HEK293 (cell line): ENCODE data around the gene DCLK1.

Experiments
- CTCF ChIA-PET: fragments of 350-600 bp; formaldehyde crosslinking; extraction: SDS; loops from one replicate; lab custom pipeline; 2021; ENCODE audit warnings: antibody characterized with exemption; lab: Yijun Ruan, JAX
- POLR2A ChIA-PET: fragments of 300-600 bp; formaldehyde crosslinking; extraction: SDS; loops from one replicate; lab custom pipeline; 2020; ENCODE audit warnings: antibody characterized with exemption, inconsistent platforms; lab: Yijun Ruan, JAX
- H3K27ac ChIP-seq: fragments of 200-500 bp; sonication (Bioruptor generic); 2 replicates; pipeline ENCODE4 v1.5.1; 2014; ENCODE audit warnings: low read depth, low read length, control low read depth, inconsistent platforms; ENCODE audit errors: extremely low read depth
- H3K36me3 ChIP-seq, 2 experiments: fragments of 200-500 bp in 1 of 2; sonication (Bioruptor generic) in 1 of 2; 1 replicate in 1 of 2; 2 replicates in 1 of 2; pipeline ENCODE4 v1.5.1; 2014 to 2017; ENCODE audit warnings: inconsistent platforms in 2 of 2, low read length in 2 of 2; ENCODE audit not compliant: control insufficient read depth in 2 of 2, insufficient read depth in 1 of 2
- H3K4me1 ChIP-seq: fragments of 200-500 bp; sonication (Bioruptor generic); 2 replicates; pipeline ENCODE4 v1.5.1; 2014; ENCODE audit warnings: mild to moderate bottlenecking, low read length, inconsistent platforms; ENCODE audit not compliant: control insufficient read depth, insufficient read depth
- H3K4me3 ChIP-seq: 2 replicates; pipeline ENCODE4 v1.5.1; 2011; ENCODE audit warnings: low read depth, mild to moderate bottlenecking, control low read depth, low read length, moderate library complexity
- H3K9me3 ChIP-seq: fragments of 200-500 bp; sonication (Bioruptor generic); 2 replicates; pipeline ENCODE4 v1.5.1; 2014; ENCODE audit warnings: low read depth, low read length, inconsistent platforms; ENCODE audit not compliant: control insufficient read depth, insufficient read depth
- BCL11A ChIP-seq: fragments of 450-650 bp; formaldehyde crosslinking; IDR thresholded peaks from 2 replicates; pipeline ENCODE4 v1.5.1; 2016; ENCODE audit warnings: low read depth, missing biosample characterization, missing genetic modification characterization
- GFI1B ChIP-seq: fragments of 450-650 bp; formaldehyde crosslinking; IDR thresholded peaks from 2 replicates; pipeline ENCODE4 v1.5.1; 2016; ENCODE audit warnings: missing biosample characterization, missing genetic modification characterization
- IKZF3 ChIP-seq: fragments of 450-650 bp; IDR thresholded peaks from 2 replicates; pipeline ENCODE4 v1.5.0; 2018; ENCODE audit warnings: missing biosample characterization, mild to moderate bottlenecking, missing genetic modification characterization, moderate library complexity
- ZEB2 ChIP-seq: fragments of 450-650 bp; formaldehyde crosslinking; IDR thresholded peaks from 2 replicates; pipeline ENCODE4 v1.5.1; 2016; ENCODE audit warnings: missing biosample characterization, missing genetic modification characterization
- ZNF114 ChIP-seq: fragments of 450-650 bp; formaldehyde crosslinking; IDR thresholded peaks from 2 replicates; pipeline ENCODE4 v1.5.0; 2017; ENCODE audit warnings: missing biosample characterization, missing genetic modification characterization
- ZNF138 ChIP-seq: fragments of 450-650 bp; formaldehyde crosslinking; IDR thresholded peaks from 2 replicates; pipeline ENCODE4 v1.5.1; 2016; ENCODE audit warnings: missing biosample characterization, missing genetic modification characterization, borderline replicate concordance
- ZNF24 ChIP-seq: fragments of 450-650 bp; formaldehyde crosslinking; IDR thresholded peaks from 2 replicates; pipeline ENCODE4 v1.5.1; 2016; ENCODE audit warnings: missing biosample characterization, missing genetic modification characterization
- ZNF37A ChIP-seq: fragments of 450-650 bp; IDR thresholded peaks from 2 replicates; pipeline ENCODE4 v1.5.1; 2018; ENCODE audit warnings: missing biosample characterization, missing genetic modification characterization
- ZNF423 ChIP-seq: fragments of 450-650 bp; formaldehyde crosslinking; IDR thresholded peaks from 2 replicates; pipeline ENCODE4 v1.5.1; 2016; ENCODE audit warnings: missing biosample characterization, missing genetic modification characterization
- ZNF433 ChIP-seq: fragments of 450-650 bp; formaldehyde crosslinking; IDR thresholded peaks from 2 replicates; pipeline ENCODE4 v1.5.1; 2016; ENCODE audit warnings: missing biosample characterization, missing genetic modification characterization, low read depth
- ZNF473 ChIP-seq: fragments of 450-650 bp; formaldehyde crosslinking; IDR thresholded peaks from 2 replicates; pipeline ENCODE4 v1.5.1; 2017; ENCODE audit warnings: missing biosample characterization, missing genetic modification characterization
- ZNF521 ChIP-seq: fragments of 450-650 bp; formaldehyde crosslinking; IDR thresholded peaks from 2 replicates; pipeline ENCODE4 v1.5.1; 2017; ENCODE audit warnings: missing biosample characterization, mild to moderate bottlenecking, missing genetic modification characterization
- ZNF548 ChIP-seq: fragments of 450-650 bp; formaldehyde crosslinking; IDR thresholded peaks from 2 replicates; pipeline ENCODE4 v1.5.1; 2016; ENCODE audit warnings: missing biosample characterization, missing genetic modification characterization
- ZNF560 ChIP-seq: fragments of 450-650 bp; formaldehyde crosslinking; IDR thresholded peaks from 2 replicates; pipeline ENCODE4 v1.5.1; 2017; ENCODE audit warnings: missing biosample characterization, missing genetic modification characterization, borderline replicate concordance
- ZNF571 ChIP-seq: fragments of 450-650 bp; formaldehyde crosslinking; IDR thresholded peaks from 2 replicates; pipeline ENCODE4 v1.5.0; 2017; ENCODE audit warnings: missing biosample characterization, missing genetic modification characterization
- ZNF626 ChIP-seq: fragments of 450-650 bp; sonication (Bioruptor Pico); formaldehyde crosslinking; IDR thresholded peaks from 2 replicates; pipeline ENCODE4 v1.5.1; 2018; ENCODE audit warnings: missing biosample characterization, missing genetic modification characterization, inconsistent platforms
- ZNF654 ChIP-seq: fragments of 450-650 bp; formaldehyde crosslinking; IDR thresholded peaks from 2 replicates; pipeline ENCODE4 v1.5.1; 2016; ENCODE audit warnings: low read depth, missing biosample characterization, missing genetic modification characterization
- ZNF670 ChIP-seq: fragments of 450-650 bp; formaldehyde crosslinking; IDR thresholded peaks from 2 replicates; pipeline ENCODE4 v1.5.1; 2016; ENCODE audit warnings: missing biosample characterization, missing genetic modification characterization, low read depth
- TF ChIP-seq, protein P1 (sequence below): fragments of 450-650 bp; formaldehyde crosslinking; IDR thresholded peaks from 2 replicates; pipeline ENCODE4 v1.5.1; 2017; ENCODE audit warnings: missing biosample characterization, missing genetic modification characterization
- TF ChIP-seq, protein P2 (sequence below): fragments of 450-650 bp; formaldehyde crosslinking; IDR thresholded peaks from 2 replicates; pipeline ENCODE4 v1.5.1; 2016; ENCODE audit warnings: missing biosample characterization, missing genetic modification characterization
- TF ChIP-seq, protein P3 (sequence below): fragments of 450-650 bp; formaldehyde crosslinking; IDR thresholded peaks from 2 replicates; pipeline ENCODE4 v1.5.1; 2017; ENCODE audit warnings: missing biosample characterization, missing genetic modification characterization
- TF ChIP-seq, protein P4 (sequence below): fragments of 450-650 bp; formaldehyde crosslinking; IDR thresholded peaks from 2 replicates; pipeline ENCODE4 v1.5.1; 2016; ENCODE audit warnings: missing biosample characterization, missing genetic modification characterization
- TF ChIP-seq, protein P5 (sequence below): fragments of 450-650 bp; formaldehyde crosslinking; IDR thresholded peaks from 2 replicates; pipeline ENCODE4 v1.5.1; 2017; ENCODE audit warnings: missing biosample characterization, missing genetic modification characterization
- TF ChIP-seq, protein P6 (sequence below): fragments of 450-650 bp; formaldehyde crosslinking; IDR thresholded peaks from 2 replicates; pipeline ENCODE4 v1.5.1; 2016; ENCODE audit warnings: missing biosample characterization, missing genetic modification characterization

DCLK1 gene

DNA sequence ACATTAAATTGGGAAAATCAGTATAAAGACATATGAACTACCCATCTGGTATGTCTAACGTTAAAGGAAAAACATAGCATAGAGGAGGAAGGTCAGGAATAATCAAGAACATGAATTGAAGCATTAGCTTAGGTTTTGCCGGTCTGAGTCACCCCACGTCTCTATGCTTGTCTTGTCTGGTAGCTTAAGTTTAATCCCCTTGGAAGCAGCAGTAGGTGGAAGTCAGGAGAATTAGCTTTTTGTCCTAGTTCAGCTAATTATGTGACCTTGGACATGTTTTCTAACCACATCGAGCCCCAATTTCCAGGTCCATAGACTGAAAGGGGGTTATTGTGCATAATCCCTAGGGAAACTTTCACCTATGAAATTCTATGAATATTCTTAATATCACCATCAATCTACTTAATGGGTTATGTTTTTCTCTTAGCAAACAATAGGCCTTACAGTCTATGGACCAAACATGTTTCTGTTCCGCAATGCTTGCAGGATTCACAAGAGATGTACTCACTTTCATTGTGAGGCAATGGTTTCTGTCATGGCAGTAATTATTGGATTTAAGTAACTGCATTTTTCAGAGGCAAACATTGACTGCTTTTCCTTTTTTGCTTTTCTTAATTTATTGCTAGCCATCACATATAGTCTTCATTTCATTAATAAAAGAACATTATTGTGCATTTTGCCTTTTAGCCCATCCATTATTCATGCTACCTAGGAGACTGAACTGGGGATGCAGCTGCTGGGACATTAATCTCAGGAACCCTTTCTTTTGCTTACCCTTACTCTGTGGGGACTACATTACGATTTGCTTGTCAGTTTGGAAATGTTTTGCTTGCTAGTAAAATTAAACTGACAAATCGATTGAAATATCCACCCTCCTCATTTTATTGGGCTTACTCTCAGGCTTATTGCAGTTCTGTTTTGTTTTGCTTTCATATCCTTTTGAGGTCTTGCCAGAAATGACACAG is 349.9 kb downstream of the DCLK1 start (continued):
- TF ChIP-seq IKZF3 (tag by site-specific recombination) (peak; percentile 72), ZNF423 (tag by site-specific recombination) (peak; percentile 61; the same call in 1 of the 2 replicates), ZNF521 (tag by site-specific recombination) (no peak)
- TF ChIP-seq, protein P1, sequence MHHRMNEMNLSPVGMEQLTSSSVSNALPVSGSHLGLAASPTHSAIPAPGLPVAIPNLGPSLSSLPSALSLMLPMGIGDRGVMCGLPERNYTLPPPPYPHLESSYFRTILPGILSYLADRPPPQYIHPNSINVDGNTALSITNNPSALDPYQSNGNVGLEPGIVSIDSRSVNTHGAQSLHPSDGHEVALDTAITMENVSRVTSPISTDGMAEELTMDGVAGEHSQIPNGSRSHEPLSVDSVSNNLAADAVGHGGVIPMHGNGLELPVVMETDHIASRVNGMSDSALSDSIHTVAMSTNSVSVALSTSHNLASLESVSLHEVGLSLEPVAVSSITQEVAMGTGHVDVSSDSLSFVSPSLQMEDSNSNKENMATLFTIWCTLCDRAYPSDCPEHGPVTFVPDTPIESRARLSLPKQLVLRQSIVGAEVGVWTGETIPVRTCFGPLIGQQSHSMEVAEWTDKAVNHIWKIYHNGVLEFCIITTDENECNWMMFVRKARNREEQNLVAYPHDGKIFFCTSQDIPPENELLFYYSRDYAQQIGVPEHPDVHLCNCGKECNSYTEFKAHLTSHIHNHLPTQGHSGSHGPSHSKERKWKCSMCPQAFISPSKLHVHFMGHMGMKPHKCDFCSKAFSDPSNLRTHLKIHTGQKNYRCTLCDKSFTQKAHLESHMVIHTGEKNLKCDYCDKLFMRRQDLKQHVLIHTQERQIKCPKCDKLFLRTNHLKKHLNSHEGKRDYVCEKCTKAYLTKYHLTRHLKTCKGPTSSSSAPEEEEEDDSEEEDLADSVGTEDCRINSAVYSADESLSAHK = 0 out of 2 replicates have a peak, but pooled peaks have one; percentile 45
- TF ChIP-seq, protein P2, sequence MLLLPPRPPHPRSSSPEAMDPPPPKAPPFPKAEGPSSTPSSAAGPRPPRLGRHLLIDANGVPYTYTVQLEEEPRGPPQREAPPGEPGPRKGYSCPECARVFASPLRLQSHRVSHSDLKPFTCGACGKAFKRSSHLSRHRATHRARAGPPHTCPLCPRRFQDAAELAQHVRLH (tag by site-specific recombination) = peak; percentile 63
- TF ChIP-seq, protein P3, sequence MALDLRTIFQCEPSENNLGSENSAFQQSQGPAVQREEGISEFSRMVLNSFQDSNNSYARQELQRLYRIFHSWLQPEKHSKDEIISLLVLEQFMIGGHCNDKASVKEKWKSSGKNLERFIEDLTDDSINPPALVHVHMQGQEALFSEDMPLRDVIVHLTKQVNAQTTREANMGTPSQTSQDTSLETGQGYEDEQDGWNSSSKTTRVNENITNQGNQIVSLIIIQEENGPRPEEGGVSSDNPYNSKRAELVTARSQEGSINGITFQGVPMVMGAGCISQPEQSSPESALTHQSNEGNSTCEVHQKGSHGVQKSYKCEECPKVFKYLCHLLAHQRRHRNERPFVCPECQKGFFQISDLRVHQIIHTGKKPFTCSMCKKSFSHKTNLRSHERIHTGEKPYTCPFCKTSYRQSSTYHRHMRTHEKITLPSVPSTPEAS = no peak

DNA sequence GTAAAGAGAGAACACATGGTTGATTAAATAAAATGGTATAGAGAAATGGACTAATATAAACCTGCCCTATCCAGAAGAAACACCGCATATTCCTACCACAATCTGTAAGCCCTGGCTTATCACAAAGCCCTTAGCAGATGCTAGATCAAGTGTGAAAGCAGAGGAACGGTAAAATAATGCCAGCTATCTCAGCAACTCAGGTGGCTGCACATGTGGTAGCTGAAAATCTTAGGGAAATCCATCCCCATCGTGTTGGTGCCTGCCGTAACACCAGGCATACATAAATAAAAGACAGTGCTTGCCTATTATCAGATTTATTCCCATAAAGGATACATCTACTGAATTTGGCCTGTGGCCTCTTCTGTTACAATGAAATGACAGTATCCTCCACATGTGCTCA is 350.6 kb downstream of the DCLK1 start:
- ChIA-PET CTCF (interaction anchor here (1.1 to 1.3 kb wide), 2 partner anchors 9 to 58 kb away, joined by 3 read pairs; no protein-coding TSS in a partner anchor), POLR2A (no interaction called here)
- TF ChIP-seq ZNF548 (no peak), ZNF24 (tag by site-specific recombination) (no peak), ZNF654 (tag by site-specific recombination) (no peak), ZNF560 (no peak), ZNF433 (no peak), ZEB2 (no peak), ZNF626 (tag by site-specific recombination) (no peak), ZNF114 (tag by site-specific recombination) (no peak), GFI1B (tag by site-specific recombination) (no peak), ZNF670 (no peak), ZNF37A (tag by site-specific recombination) (no peak), ZNF138 (tag by site-specific recombination) (no peak), ZNF473 (tag by site-specific recombination) (no peak), BCL11A (tag by site-specific recombination) (no peak), ZNF571 (tag by site-specific recombination) (no peak)
- TF ChIP-seq, protein P4, sequence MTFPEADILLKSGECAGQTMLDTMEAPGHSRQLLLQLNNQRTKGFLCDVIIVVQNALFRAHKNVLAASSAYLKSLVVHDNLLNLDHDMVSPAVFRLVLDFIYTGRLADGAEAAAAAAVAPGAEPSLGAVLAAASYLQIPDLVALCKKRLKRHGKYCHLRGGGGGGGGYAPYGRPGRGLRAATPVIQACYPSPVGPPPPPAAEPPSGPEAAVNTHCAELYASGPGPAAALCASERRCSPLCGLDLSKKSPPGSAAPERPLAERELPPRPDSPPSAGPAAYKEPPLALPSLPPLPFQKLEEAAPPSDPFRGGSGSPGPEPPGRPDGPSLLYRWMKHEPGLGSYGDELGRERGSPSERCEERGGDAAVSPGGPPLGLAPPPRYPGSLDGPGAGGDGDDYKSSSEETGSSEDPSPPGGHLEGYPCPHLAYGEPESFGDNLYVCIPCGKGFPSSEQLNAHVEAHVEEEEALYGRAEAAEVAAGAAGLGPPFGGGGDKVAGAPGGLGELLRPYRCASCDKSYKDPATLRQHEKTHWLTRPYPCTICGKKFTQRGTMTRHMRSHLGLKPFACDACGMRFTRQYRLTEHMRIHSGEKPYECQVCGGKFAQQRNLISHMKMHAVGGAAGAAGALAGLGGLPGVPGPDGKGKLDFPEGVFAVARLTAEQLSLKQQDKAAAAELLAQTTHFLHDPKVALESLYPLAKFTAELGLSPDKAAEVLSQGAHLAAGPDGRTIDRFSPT (tag by site-specific recombination) = no peak
- TF ChIP-seq, protein P5, sequence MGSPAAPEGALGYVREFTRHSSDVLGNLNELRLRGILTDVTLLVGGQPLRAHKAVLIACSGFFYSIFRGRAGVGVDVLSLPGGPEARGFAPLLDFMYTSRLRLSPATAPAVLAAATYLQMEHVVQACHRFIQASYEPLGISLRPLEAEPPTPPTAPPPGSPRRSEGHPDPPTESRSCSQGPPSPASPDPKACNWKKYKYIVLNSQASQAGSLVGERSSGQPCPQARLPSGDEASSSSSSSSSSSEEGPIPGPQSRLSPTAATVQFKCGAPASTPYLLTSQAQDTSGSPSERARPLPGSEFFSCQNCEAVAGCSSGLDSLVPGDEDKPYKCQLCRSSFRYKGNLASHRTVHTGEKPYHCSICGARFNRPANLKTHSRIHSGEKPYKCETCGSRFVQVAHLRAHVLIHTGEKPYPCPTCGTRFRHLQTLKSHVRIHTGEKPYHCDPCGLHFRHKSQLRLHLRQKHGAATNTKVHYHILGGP (tag by site-specific recombination) = no peak
- TF ChIP-seq, protein P6, sequence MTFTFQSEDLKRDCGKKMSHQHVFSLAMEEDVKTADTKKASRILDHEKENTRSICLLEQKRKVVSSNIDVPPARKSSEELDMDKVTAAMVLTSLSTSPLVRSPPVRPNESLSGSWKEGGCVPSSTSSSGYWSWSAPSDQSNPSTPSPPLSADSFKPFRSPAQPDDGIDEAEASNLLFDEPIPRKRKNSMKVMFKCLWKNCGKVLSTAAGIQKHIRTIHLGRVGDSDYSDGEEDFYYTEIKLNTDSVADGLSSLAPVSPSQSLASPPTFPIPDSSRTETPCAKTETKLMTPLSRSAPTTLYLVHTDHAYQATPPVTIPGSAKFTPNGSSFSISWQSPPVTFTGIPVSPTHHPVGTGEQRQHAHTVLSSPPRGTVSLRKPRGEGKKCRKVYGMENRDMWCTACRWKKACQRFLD (tag by site-specific recombination) = no peak
- Histone ChIP-seq H3K9me3 (no peaks in the 10 kb centered on the region), H3K36me3 (no peaks in the 10 kb centered on the region), H3K4me1 (no peaks in the 10 kb centered on the region), H3K4me3 (no peak overlapping the region), H3K27ac (no peak overlapping the region)
